Hepatocyte (in vitro differentiated cells): ENCODE measurements around the gene MPDZ.

Source experiments
- EZH2 ChIP-seq: fragments of 200-600 bp; sonication (generic); IDR thresholded peaks from 2 replicates; pipeline ENCODE4 v1.6.1; 2016; ENCODE audit warnings: antibody characterized with exemption, mild to moderate bottlenecking, borderline replicate concordance
- TF ChIP-seq, protein P1 (sequence below): fragments of 200-600 bp; sonication (generic); IDR thresholded peaks from 2 replicates; pipeline ENCODE4 v1.5.1; 2016; ENCODE audit warnings: antibody characterized with exemption, mild to moderate bottlenecking; ENCODE audit not compliant: poor library complexity

- TF ChIP-seq, protein P1, sequence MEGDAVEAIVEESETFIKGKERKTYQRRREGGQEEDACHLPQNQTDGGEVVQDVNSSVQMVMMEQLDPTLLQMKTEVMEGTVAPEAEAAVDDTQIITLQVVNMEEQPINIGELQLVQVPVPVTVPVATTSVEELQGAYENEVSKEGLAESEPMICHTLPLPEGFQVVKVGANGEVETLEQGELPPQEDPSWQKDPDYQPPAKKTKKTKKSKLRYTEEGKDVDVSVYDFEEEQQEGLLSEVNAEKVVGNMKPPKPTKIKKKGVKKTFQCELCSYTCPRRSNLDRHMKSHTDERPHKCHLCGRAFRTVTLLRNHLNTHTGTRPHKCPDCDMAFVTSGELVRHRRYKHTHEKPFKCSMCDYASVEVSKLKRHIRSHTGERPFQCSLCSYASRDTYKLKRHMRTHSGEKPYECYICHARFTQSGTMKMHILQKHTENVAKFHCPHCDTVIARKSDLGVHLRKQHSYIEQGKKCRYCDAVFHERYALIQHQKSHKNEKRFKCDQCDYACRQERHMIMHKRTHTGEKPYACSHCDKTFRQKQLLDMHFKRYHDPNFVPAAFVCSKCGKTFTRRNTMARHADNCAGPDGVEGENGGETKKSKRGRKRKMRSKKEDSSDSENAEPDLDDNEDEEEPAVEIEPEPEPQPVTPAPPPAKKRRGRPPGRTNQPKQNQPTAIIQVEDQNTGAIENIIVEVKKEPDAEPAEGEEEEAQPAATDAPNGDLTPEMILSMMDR: no peak
- no peak for TF ChIP-seq EZH2
Measured at GRCh38 chr9:13228431-13228830, 51.1 kb downstream of the MPDZ start.
